Neuronal stem cell (in vitro differentiated cells): Measurements from ENCODE around the gene MANEAL.
A peak's percentile ranks its signal among the peaks of the same experiment; 100 is the strongest.

Experiments used
- DNase-seq: peaks from one replicate; pipeline ENCODE4 v3.0.0-alpha.2; 2013; ENCODE audit warnings: low spot score
- H2AFZ ChIP-seq: one replicate; pipeline ENCODE4 v1.6.1; 2013; ENCODE audit warnings: mild to moderate bottlenecking, low read length, inconsistent platforms
- H2AK5ac ChIP-seq: 2 replicates; pipeline ENCODE4 v1.6.1; 2013; ENCODE audit warnings: low read depth, mild to moderate bottlenecking, inconsistent platforms, low read length, moderate library complexity, mixed read lengths
- H2BK120ac ChIP-seq: 2 replicates; pipeline ENCODE4 v1.6.1; 2013; ENCODE audit warnings: low read depth, mild to moderate bottlenecking, inconsistent platforms, low read length, moderate library complexity, mixed read lengths
- H2BK12ac ChIP-seq: one replicate; pipeline ENCODE4 v1.6.1; 2013; ENCODE audit warnings: low read length, inconsistent platforms
- H2BK15ac ChIP-seq: 2 replicates; pipeline ENCODE4 v1.6.1; 2013; ENCODE audit warnings: mild to moderate bottlenecking, low read length, inconsistent platforms, mixed read lengths
- H2BK5ac ChIP-seq: one replicate; pipeline ENCODE4 v1.6.1; 2013; ENCODE audit warnings: inconsistent platforms, mild to moderate bottlenecking, low read length, moderate library complexity
- H3K14ac ChIP-seq: one replicate; pipeline ENCODE4 v1.6.1; 2013; ENCODE audit warnings: low read length, inconsistent platforms
- H3K18ac ChIP-seq: 2 replicates; pipeline ENCODE4 v1.6.1; 2013; ENCODE audit warnings: low read length, inconsistent platforms
- H3K23ac ChIP-seq: 2 replicates; pipeline ENCODE4 v1.6.1; 2013; ENCODE audit warnings: low read depth, mild to moderate bottlenecking, mixed read lengths, low read length, inconsistent platforms; ENCODE audit not compliant: poor library complexity
- H3K27ac ChIP-seq: replicated peaks from 3 replicates; pipeline ENCODE4 v1.5.1; 2013; ENCODE audit warnings: low read length, inconsistent platforms
- H3K27me3 ChIP-seq, 3 experiments: 2 replicates each; pipeline ENCODE4 v1.6.1; 2013; ENCODE audit warnings: low read length in 3 of 3, mild to moderate bottlenecking in 2 of 3, inconsistent platforms in 1 of 3, low read depth in 1 of 3, mixed read lengths in 1 of 3, moderate library complexity in 1 of 3; ENCODE audit not compliant: control insufficient read depth in 3 of 3, insufficient read depth in 3 of 3
- H3K36me3 ChIP-seq, 2 donors: replicated peaks in 1 of 2; 2 replicates each; pipeline ENCODE4 v1.6.1; 2013; ENCODE audit warnings: low read length in 2 of 2; ENCODE audit not compliant: control insufficient read depth in 2 of 2, insufficient read depth in 2 of 2
- H3K4ac ChIP-seq: 2 replicates; pipeline ENCODE4 v1.6.1; 2013; ENCODE audit warnings: inconsistent platforms, mild to moderate bottlenecking, low read length, moderate library complexity
- H3K4me1 ChIP-seq, 2 donors: 1 replicate in 1 of 2; 2 replicates in 1 of 2; pipeline ENCODE4 v1.6.1; 2013; ENCODE audit warnings: low read length in 2 of 2, low read depth in 1 of 2; ENCODE audit not compliant: control insufficient read depth in 2 of 2, insufficient read depth in 1 of 2
- H3K4me2 ChIP-seq: one replicate; pipeline ENCODE4 v1.6.1; 2013; ENCODE audit warnings: mild to moderate bottlenecking, low read length, inconsistent platforms; ENCODE audit not compliant: insufficient read depth, poor library complexity, severe bottlenecking
- H3K4me3 ChIP-seq, 2 donors: 2 replicates each; pipeline ENCODE4 v1.5.1; 2013; ENCODE audit warnings: low read length in 2 of 2, mild to moderate bottlenecking in 2 of 2, inconsistent platforms in 1 of 2, moderate library complexity in 1 of 2
- H3K79me1 ChIP-seq: one replicate; pipeline ENCODE4 v1.6.1; 2013; ENCODE audit warnings: low read depth, mild to moderate bottlenecking, inconsistent platforms, low read length, moderate library complexity
- H3K9ac ChIP-seq: one replicate; pipeline ENCODE4 v1.6.1; 2013; ENCODE audit warnings: mild to moderate bottlenecking, low read depth, low read length, inconsistent platforms; ENCODE audit not compliant: poor library complexity
- H3K9me3 ChIP-seq, 2 donors: replicated peaks in 1 of 2; 2 replicates each; pipeline versions ENCODE3 to v1.6.1; 2013; ENCODE audit warnings: low read length in 2 of 2, mild to moderate bottlenecking in 2 of 2, inconsistent platforms in 1 of 2, low read depth in 1 of 2, mixed read lengths in 1 of 2, moderate library complexity in 1 of 2; ENCODE audit not compliant: control insufficient read depth in 2 of 2, insufficient read depth in 1 of 2
- H4K8ac ChIP-seq: one replicate; pipeline ENCODE4 v1.6.1; 2013; ENCODE audit warnings: low read depth, mild to moderate bottlenecking, inconsistent platforms, low read length, moderate library complexity
- H4K91ac ChIP-seq: one replicate; pipeline ENCODE4 v1.6.1; 2013; ENCODE audit warnings: low read length, low read depth, mild to moderate bottlenecking, inconsistent platforms; ENCODE audit not compliant: poor library complexity
- WGBS, 2 donors: extraction: QIAGEN DNeasy Blood & Tissue Kit; methylation state at CpG; one replicate each; pipeline ENCODE4 v1.1.7; 2013; ENCODE audit warnings: missing lambda C conversion rate in 2 of 2, mixed read lengths in 1 of 2; ENCODE audit not compliant: insufficient read length in 2 of 2, insufficient replicate concordance in 1 of 2; ENCODE audit errors: extremely low coverage in 2 of 2; 5-methylcytosine and 5-hydroxymethylcytosine counted together

MANEAL gene

GRCh38 chr1:37807555-37808368 is 14.1 kb downstream of the MANEAL start, which contains the start of the genes C1orf122 and YRDC:
C1orf122 (plus strand) TSS chr1:37807790; CDS start chr1:37808405, 615 bp downstream.
YRDC (minus strand) TSS chr1:37808208; CDS start chr1:37808180, 28 bp downstream.
- Histone ChIP-seq H3K9me3 (no peaks in the 10 kb centered on the region), H3K9ac (peak within 1 kb of the TSS; percentile 98), H2AK5ac (no peak within 1 kb of the TSS), H3K27me3 (no peaks in the 10 kb centered on the region), H2BK120ac (no peak within 1 kb of the TSS), H2AFZ (peak within 1 kb of the TSS; percentile 96), H3K4me2 (peak within 1 kb of the TSS; percentile 90), H2BK15ac (no peak within 1 kb of the TSS), H2BK12ac (no peak within 1 kb of the TSS), H4K8ac (no peak within 1 kb of the TSS), H3K23ac (peak within 1 kb of the TSS; percentile 96), H4K91ac (no peak within 1 kb of the TSS), H3K36me3 (peaks cover 32 to 70% of the 10 kb centered on the region in 2 donors), H3K14ac (no peak within 1 kb of the TSS), H3K79me1 (peaks cover 9% of the 10 kb centered on the region), H3K4me1 (peaks cover 8 to 15% of the 10 kb centered on the region in 2 donors), H3K4me3 (peak within 1 kb of the TSS; percentile 95 to 100), H3K4ac (no peak within 1 kb of the TSS), H2BK5ac (peak within 1 kb of the TSS; percentile 46), H3K18ac (peak within 1 kb of the TSS; percentile 89), H3K27ac (peak within 1 kb of the TSS; percentile 68)
- DNase-seq = peak; percentile 92
- WGBS, 2 donors = no CpG with 5 or more reads among the region's 95 CpGs

GRCh38 chr1:37808369-37809319 is 15.0 kb downstream of the MANEAL start:
- no peak overlapping the region for H4K8ac ChIP-seq
- no CpG with 5 or more reads among the region's 54 CpGs for WGBS, 2 donors
- H4K91ac ChIP-seq = no peak overlapping the region
- peaks cover 31 to 62% of the 10 kb centered on the region in 2 donors for H3K36me3 ChIP-seq
- H2BK120ac ChIP-seq = no peak overlapping the region
- peak overlapping the region; percentile 89 for H3K18ac ChIP-seq
- H2BK12ac ChIP-seq = no peak overlapping the region
- H2BK15ac ChIP-seq = no peak overlapping the region
- peak overlapping the region; percentile 76 for H3K9ac ChIP-seq
- H3K79me1 ChIP-seq = peaks cover 9% of the 10 kb centered on the region
- H3K4me1 ChIP-seq = peaks cover 8 to 15% of the 10 kb centered on the region in 2 donors
- peak overlapping the region; percentile 79 for H3K4me2 ChIP-seq
- H2AFZ ChIP-seq = peak overlapping the region; percentile 96
- H3K9me3 ChIP-seq = no peaks in the 10 kb centered on the region
- no peak overlapping the region for H2AK5ac ChIP-seq
- peak overlapping the region; percentile 21 for H3K23ac ChIP-seq
- peak; percentile 37 for DNase-seq
- no peak overlapping the region for H3K4ac ChIP-seq
- peak overlapping the region; percentile 68 for H3K27ac ChIP-seq
- no peak overlapping the region for H3K14ac ChIP-seq
- H2BK5ac ChIP-seq = no peak overlapping the region
- no peaks in the 10 kb centered on the region for H3K27me3 ChIP-seq
- H3K4me3 ChIP-seq = peak overlapping the region; percentile 95 to 100

- H3K36me3 ChIP-seq = peaks cover 26 to 57% of the 10 kb centered on the region in 2 donors
- no peak overlapping the region for H4K8ac ChIP-seq
- H2BK120ac ChIP-seq = no peak overlapping the region
- H3K9me3 ChIP-seq = no peaks in the 10 kb centered on the region
- H2BK5ac ChIP-seq = no peak overlapping the region
- H3K4me3 ChIP-seq = no peak overlapping the region
- peaks cover 9% of the 10 kb centered on the region for H3K79me1 ChIP-seq
- no peak overlapping the region for H3K9ac ChIP-seq
- no peak overlapping the region for H2BK15ac ChIP-seq
- no peak overlapping the region for H4K91ac ChIP-seq
- no peak overlapping the region for H3K4ac ChIP-seq
- H3K14ac ChIP-seq = no peak overlapping the region
- H3K4me2 ChIP-seq = no peak overlapping the region
- no peak overlapping the region for H3K18ac ChIP-seq
- H3K4me1 ChIP-seq = peaks cover 8 to 15% of the 10 kb centered on the region in 2 donors
- H2BK12ac ChIP-seq = no peak overlapping the region
- no peak overlapping the region for H2AFZ ChIP-seq
- no peaks in the 10 kb centered on the region for H3K27me3 ChIP-seq
- H3K23ac ChIP-seq = no peak overlapping the region
- H3K27ac ChIP-seq = no peak overlapping the region
- no peak overlapping the region for H2AK5ac ChIP-seq
- WGBS, 2 donors = no CpG with 5 or more reads among the region's 2 CpGs
- no peak for DNase-seq
These were observed 16.3 kb downstream of the MANEAL start for GRCh38 chr1:37809942-37810341.
